EL (cell line): ENCODE data around the gene ACP1.
"Not testable (repeated sequence)": the region's sequence is repeated elsewhere in the genome, so short reads cannot be mapped to it uniquely, and the experiment has no call there.

Experiments
- DNase-seq: peaks from one replicate; pipeline ENCODE4 v3.0.0-alpha.2; 2016

The ACP1 gene

DNA sequence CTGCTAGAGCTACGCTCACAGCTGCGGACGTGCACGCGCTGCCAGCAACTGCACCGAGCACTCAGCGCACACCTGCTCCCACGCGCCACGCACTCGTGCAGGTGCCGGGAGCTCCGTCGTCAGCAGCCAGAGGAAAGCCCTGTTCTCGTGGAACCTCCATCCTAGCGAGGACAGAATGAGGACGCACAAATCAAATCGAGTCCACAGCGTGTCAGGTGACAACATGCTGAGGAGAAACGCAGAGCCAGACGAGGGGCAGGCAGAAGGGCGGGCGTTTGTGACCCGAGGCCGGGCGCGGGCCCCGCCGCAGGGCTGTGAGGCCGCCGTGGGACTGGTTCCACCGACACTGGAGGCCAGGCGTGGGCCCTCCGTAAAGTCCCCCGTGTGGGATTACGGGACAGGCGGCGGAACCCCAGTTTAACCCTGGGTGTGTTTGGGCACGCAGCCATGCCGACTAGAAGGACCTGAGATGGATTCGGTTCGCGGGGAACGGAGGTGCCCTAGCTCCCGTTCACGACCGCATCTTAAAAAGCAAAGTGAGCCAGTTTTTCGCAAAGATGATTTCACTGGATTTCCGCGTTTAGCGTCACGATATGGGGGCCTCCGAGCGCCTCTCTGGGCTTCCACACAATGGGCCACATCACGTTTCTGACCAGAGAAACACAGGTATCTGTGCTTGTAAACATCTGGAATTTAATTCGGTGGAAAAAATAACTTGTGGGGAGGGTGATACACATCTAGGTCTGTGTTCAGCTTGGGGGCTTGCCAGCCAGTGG, 50.0 kb downstream of the ACP1 start:
- no peak for DNase-seq

- DNase-seq, result not testable (repeated sequence)
These were observed 51.2 kb downstream of the ACP1 start for GRCh38 chr2:315925-316324.

GRCh38 chr2:316381-316780, 51.6 kb downstream of the ACP1 start:
- no peak for DNase-seq

DNA sequence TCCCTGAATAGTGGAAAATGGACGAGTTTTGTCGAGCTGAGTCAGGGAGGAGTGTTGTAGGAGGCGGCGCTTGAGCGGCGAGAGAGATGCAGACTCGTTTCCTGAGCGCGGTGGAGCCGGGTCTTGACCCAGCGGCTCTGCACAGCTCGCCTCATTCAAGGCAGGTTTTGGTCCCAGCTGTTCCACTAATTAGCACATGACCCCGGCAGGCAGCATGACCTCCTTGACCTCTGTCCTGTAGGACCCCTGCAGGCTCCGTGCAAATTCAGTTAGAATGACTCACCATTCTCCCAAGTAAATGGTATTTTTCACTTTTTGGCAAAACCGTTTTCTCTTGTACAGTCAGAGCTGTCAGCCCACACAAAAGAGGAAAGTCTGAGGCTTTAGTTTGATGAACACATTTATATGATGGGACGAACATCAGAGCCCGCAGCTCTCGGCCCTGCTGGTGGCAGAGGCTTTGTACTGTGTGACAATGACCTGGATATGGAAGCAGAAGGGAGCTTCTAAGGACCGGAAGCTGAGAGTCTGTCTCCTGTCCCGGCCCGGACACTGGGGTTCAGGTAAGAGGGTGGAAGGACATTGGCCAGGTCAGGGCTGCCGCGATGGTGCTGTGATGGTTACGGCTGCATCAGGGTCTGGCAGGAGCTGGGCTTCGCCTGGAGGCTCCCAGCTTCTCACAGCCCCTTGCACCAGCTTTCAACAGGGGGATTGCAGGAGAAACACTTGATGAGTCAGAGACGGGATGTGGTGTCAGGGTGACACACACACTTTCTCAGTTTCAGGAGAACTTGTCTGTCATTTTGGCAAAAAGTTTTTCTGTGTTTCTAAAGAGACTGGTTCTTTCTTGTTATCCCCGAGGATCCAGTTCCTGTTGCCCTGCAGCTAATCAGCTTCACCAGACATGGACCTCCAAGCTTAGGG, 53.0 kb downstream of the ACP1 start:
- DNase-seq, result peak; percentile 52

GRCh38 chr2:319059-319600, 54.4 kb downstream of the ACP1 start:
- no peak for DNase-seq

- DNase-seq, result no peak
These were observed 55.8 kb downstream of the ACP1 start for GRCh38 chr2:320561-320960.

- no peak for DNase-seq
These were observed 57.6 kb downstream of the ACP1 start for GRCh38 chr2:322326-322725.

- DNase-seq, result no peak
These were observed 58.3 kb downstream of the ACP1 start for GRCh38 chr2:323035-323434.
